Naive thymus-derived CD4-positive, alpha-beta T cell (primary cell): Measurements from ENCODE around the gene NFATC2IP. TPM values are rescaled to one million over a fixed set of nuclear protein-coding genes. Genes with fewer than 3 reads are reported as not detected.

Source experiments
- ATAC-seq: fragments of 150-1000 bp; cut with Tn5 transposase; 2 replicates; pipeline ENCODE4 v1.10.0; 2021; ENCODE audit warnings: mild to moderate bottlenecking, moderate library complexity
- CTCF ChIA-PET: fragments of 350-600 bp; sonication (Branson Sonifier 250); formaldehyde crosslinking; loops from one replicate; lab custom pipeline; 2021; ENCODE audit warnings: antibody characterized with exemption; lab: Charles Lee
- POLR2A ChIA-PET: fragments of 350-600 bp; sonication (Branson Sonifier 250); formaldehyde crosslinking; loops from one replicate; lab custom pipeline; 2021; ENCODE audit warnings: antibody characterized with exemption, inconsistent platforms; lab: Charles Lee
- DNase-seq, 9 donors: peaks; one replicate each; pipeline versions ENCODE4 v3.0.0 to v3.0.0-alpha.2; 2020 to 2022; ENCODE audit warnings: mixed read lengths in 1 of 9
- H3K27ac ChIP-seq: one replicate; pipeline ENCODE4 v1.7.0; 2013; ENCODE audit warnings: mild to moderate bottlenecking, low read depth, low read length, moderate library complexity
- H3K27me3 ChIP-seq, 2 donors: one replicate each; pipeline ENCODE4 v1.7.0; 2013; ENCODE audit warnings: low read length in 2 of 2, mild to moderate bottlenecking in 2 of 2, moderate library complexity in 2 of 2; ENCODE audit not compliant: control insufficient read depth in 2 of 2, insufficient read depth in 2 of 2
- H3K36me3 ChIP-seq, 3 experiments: 1 replicate in 2 of 3; 2 replicates in 1 of 3; pipeline ENCODE4 v1.7.0; 2013; ENCODE audit warnings: low read length in 3 of 3, mild to moderate bottlenecking in 3 of 3, moderate library complexity in 1 of 3; ENCODE audit not compliant: insufficient read depth in 3 of 3, control insufficient read depth in 2 of 3
- H3K4me1 ChIP-seq, 2 donors: one replicate each; pipeline ENCODE4 v1.7.0; 2013; ENCODE audit warnings: low read length in 2 of 2, mild to moderate bottlenecking in 2 of 2, moderate library complexity in 1 of 2; ENCODE audit not compliant: control insufficient read depth in 2 of 2, insufficient read depth in 2 of 2
- H3K4me3 ChIP-seq: 2 replicates; pipeline ENCODE4 v1.7.0; 2013; ENCODE audit warnings: mild to moderate bottlenecking, low read length
- H3K9me3 ChIP-seq, 3 experiments: 1 replicate in 2 of 3; 2 replicates in 1 of 3; pipeline ENCODE4 v1.7.0; 2013; ENCODE audit warnings: low read length in 3 of 3; ENCODE audit not compliant: control insufficient read depth in 2 of 3
- H3K27ac Mint-ChIP-seq, 9 donors: one replicate each; pipeline ENCODE4 v1.8.0; 2020 to 2022; ENCODE audit warnings: mixed read lengths in 9 of 9, mild to moderate bottlenecking in 8 of 9, moderate library complexity in 5 of 9, inconsistent platforms in 2 of 9
- H3K27me3 Mint-ChIP-seq, 5 donors: one replicate each; pipeline ENCODE4 v1.8.0; 2021 to 2022; ENCODE audit warnings: mixed read lengths in 5 of 5, mild to moderate bottlenecking in 1 of 5
- H3K36me3 Mint-ChIP-seq, 5 donors: one replicate each; pipeline ENCODE4 v1.8.0; 2020 to 2022; ENCODE audit warnings: mixed read lengths in 5 of 5, mild to moderate bottlenecking in 3 of 5, inconsistent platforms in 1 of 5
- H3K4me1 Mint-ChIP-seq, 7 donors: one replicate each; pipeline ENCODE4 v1.8.0; 2020 to 2022; ENCODE audit warnings: mixed read lengths in 7 of 7, mild to moderate bottlenecking in 3 of 7, inconsistent platforms in 1 of 7
- H3K4me3 Mint-ChIP-seq, 10 donors: one replicate each; pipeline ENCODE4 v1.8.0; 2020 to 2022; ENCODE audit warnings: mild to moderate bottlenecking in 10 of 10, mixed read lengths in 10 of 10, moderate library complexity in 6 of 10, inconsistent platforms in 2 of 10
- H3K9me3 Mint-ChIP-seq, 11 donors: one replicate each; pipeline ENCODE4 v1.8.0; 2020 to 2022; ENCODE audit warnings: mixed read lengths in 11 of 11, mild to moderate bottlenecking in 4 of 11, inconsistent platforms in 1 of 11, moderate library complexity in 1 of 11
- intact Hi-C, 2 donors: fragments of 100-400 bp; cut with micrococcal nuclease; formaldehyde crosslinking; loops; one replicate each; pipeline ENCODE4 v1.15.1; 2023
- polyA plus RNA-seq, 2 donors: library from polyadenylated mRNA; unstranded; fragments of 300-500 nt; fragmentation: Illumina TruSeq; gene quantifications; one replicate each; pipeline ENCODE4 v1.2.3, GENCODE V29; 2021
- total RNA-seq, 6 experiments: library from RNA in 5 of 6; stranded (reverse) in 5 of 6; gene quantifications; 1 replicate in 5 of 6; 2 replicates in 1 of 6; pipeline ENCODE4 v1.2.3 and lab custom pipeline; 2021 to 2026

NFATC2IP gene
- total RNA-seq (100 to 1,000 TPM in 3 of 5 experiments, 10 to 100 TPM in 2; 70.9 to 117 (median 111) TPM), polyA plus RNA-seq (10 to 100 TPM; 26.0 to 37.8 TPM), total RNA-seq (lab: John Stamatoyannopoulos, UW) (132 reads per million, percentile 89 among the genes with 10 or more reads in this experiment)

GRCh38 chr16:28950648-28951409, at the start of gene NFATC2IP:
NFATC2IP (plus strand) TSS chr16:28950937; CDS start chr16:28951012, 75 bp downstream.
- Histone ChIP-seq H3K36me3 (peaks cover 12 to 34% (median 19%) of the 10 kb centered on the region in 3 experiments), H3K4me3 (peak within 1 kb of the TSS; percentile 73), H3K27me3 (no peaks in the 10 kb centered on the region), H3K27ac (peak within 1 kb of the TSS; percentile 81), H3K4me1 (peaks cover 10 to 14% of the 10 kb centered on the region in 2 donors), H3K9me3 (no peaks in the 10 kb centered on the region)
- H3K27ac Mint-ChIP-seq, result peak within 1 kb of the TSS; percentile 67 to 94 (median 86)
- ChIA-PET CTCF (interaction anchor here (0.7 to 1.8 kb wide), 2 partner anchors 23 to 77 kb away, joined by 3 to 5 read pairs; no protein-coding TSS in a partner anchor), POLR2A (interaction anchor here (0.6 to 4.4 kb wide), 14 partner anchors 14 to 128 kb away, joined by 3 to 28 read pairs (median 4); partner anchors contain the start of genes ATXN2L, LAT, RABEP2 and SPNS1)
- peaks cover 10 to 41% (median 37%) of the 10 kb centered on the region in 7 donors for H3K4me1 Mint-ChIP-seq
- peak within 1 kb of the TSS; percentile 75 to 100 (median 92) for H3K4me3 Mint-ChIP-seq
- peak; percentile 98 to 100 (median 99) for DNase-seq
- peak; percentile 98 for ATAC-seq
- H3K9me3 Mint-ChIP-seq, result no peaks in the 10 kb centered on the region
- intact Hi-C loops, result loop anchor here (1.0 to 5.0 kb wide), 5 partner anchors 26 to 399 kb away; partner anchors contain the start of genes ATXN2L (in 1 of the 2), RABEP2 (in 1 of the 2), SGF29 (in 1 of the 2) and SH2B1 (in 1 of the 2)
- peaks cover 0 to 19% (median 7%) of the 10 kb centered on the region in 5 donors for H3K36me3 Mint-ChIP-seq
- H3K27me3 Mint-ChIP-seq, result peaks cover 0 to 6% (median 0%) of the 10 kb centered on the region in 5 donors

DNA sequence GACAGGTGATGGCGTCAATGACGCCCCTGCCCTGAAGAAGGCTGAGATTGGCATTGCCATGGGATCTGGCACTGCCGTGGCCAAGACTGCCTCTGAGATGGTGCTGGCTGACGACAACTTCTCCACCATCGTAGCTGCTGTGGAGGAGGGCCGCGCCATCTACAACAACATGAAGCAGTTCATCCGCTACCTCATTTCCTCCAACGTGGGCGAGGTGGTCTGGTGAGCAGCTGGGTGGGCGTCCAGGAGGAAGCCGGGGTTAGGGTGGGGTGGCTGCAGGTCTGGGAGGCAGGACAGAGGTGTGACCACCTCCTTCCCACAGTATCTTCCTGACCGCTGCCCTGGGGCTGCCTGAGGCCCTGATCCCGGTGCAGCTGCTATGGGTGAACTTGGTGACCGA, 48.9 kb upstream of the NFATC2IP start:
- Histone ChIP-seq H3K36me3 (peaks cover 0 to 25% (median 0%) of the 10 kb centered on the region in 3 experiments), H3K27me3 (no peaks in the 10 kb centered on the region), H3K4me3 (no peak overlapping the region), H3K4me1 (no peaks in the 10 kb centered on the region), H3K9me3 (no peaks in the 10 kb centered on the region), H3K27ac (no peak overlapping the region)
- H3K4me3 Mint-ChIP-seq, result no peak overlapping the region
- ChIA-PET CTCF (no interaction called here), POLR2A (no interaction called here)
- H3K36me3 Mint-ChIP-seq, result peaks cover 0 to 5% (median 0%) of the 10 kb centered on the region in 5 donors
- H3K27me3 Mint-ChIP-seq, result no peaks in the 10 kb centered on the region
- intact Hi-C loops, result no loop called here
- peaks cover 0 to 3% (median 0%) of the 10 kb centered on the region in 7 donors for H3K4me1 Mint-ChIP-seq
- DNase-seq (no peak), ATAC-seq (no peak)
- H3K27ac Mint-ChIP-seq, result peak overlapping the region in 1 of 9 donors; percentile 10
- H3K9me3 Mint-ChIP-seq, result peaks cover 0 to 1% (median 0%) of the 10 kb centered on the region in 11 donors

DNA sequence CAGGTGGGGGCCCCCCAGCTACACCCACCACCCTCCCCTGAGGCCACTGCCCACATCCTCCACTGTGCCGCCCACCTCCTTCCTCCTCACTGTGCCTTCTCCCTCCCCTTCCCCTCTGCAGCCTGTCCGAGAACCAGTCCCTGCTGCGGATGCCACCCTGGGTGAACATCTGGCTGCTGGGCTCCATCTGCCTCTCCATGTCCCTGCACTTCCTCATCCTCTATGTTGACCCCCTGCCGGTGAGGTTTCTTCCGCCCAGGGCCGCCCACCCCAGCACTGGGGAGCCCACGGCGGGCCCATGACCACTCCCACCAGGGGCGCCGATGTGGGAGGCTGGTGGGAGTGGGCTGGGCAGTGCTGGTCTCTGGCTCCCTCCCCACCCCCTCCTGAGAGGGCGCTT, 47.8 kb upstream of the NFATC2IP start:
- Histone ChIP-seq H3K36me3 (peaks cover 0 to 25% (median 0%) of the 10 kb centered on the region in 3 experiments), H3K27me3 (no peaks in the 10 kb centered on the region), H3K4me1 (no peaks in the 10 kb centered on the region), H3K27ac (no peak overlapping the region), H3K9me3 (no peaks in the 10 kb centered on the region), H3K4me3 (no peak overlapping the region)
- intact Hi-C loops, result no loop called here
- H3K4me3 Mint-ChIP-seq, result no peak overlapping the region
- ChIA-PET POLR2A (no interaction called here), CTCF (interaction anchor here (0.6 kb wide), 1 partner anchor 85 kb away, joined by 7 read pairs; no protein-coding TSS in a partner anchor)
- DNase-seq, result no peak
- H3K9me3 Mint-ChIP-seq, result peaks cover 0 to 1% (median 0%) of the 10 kb centered on the region in 11 donors
- H3K36me3 Mint-ChIP-seq, result peaks cover 0 to 3% (median 0%) of the 10 kb centered on the region in 5 donors
- peak; percentile 40 for ATAC-seq
- peaks cover 0 to 3% (median 0%) of the 10 kb centered on the region in 7 donors for H3K4me1 Mint-ChIP-seq
- H3K27me3 Mint-ChIP-seq, result no peaks in the 10 kb centered on the region
- peak overlapping the region in 1 of 9 donors; percentile 80 for H3K27ac Mint-ChIP-seq

GRCh38 chr16:28903344-28904042, 47.2 kb upstream of the NFATC2IP start:
- Mint-ChIP-seq H3K27ac (peak overlapping the region in 1 of 9 donors; percentile 23), H3K9me3 (peaks cover 0 to 1% (median 0%) of the 10 kb centered on the region in 11 donors), H3K4me1 (peaks cover 0 to 3% (median 0%) of the 10 kb centered on the region in 7 donors), H3K36me3 (peaks cover 0 to 3% (median 0%) of the 10 kb centered on the region in 5 donors), H3K27me3 (no peaks in the 10 kb centered on the region), H3K4me3 (no peak overlapping the region)
- intact Hi-C loops, result no loop called here
- Histone ChIP-seq H3K9me3 (no peaks in the 10 kb centered on the region), H3K27ac (no peak overlapping the region), H3K4me3 (no peak overlapping the region), H3K4me1 (no peaks in the 10 kb centered on the region), H3K27me3 (no peaks in the 10 kb centered on the region), H3K36me3 (peaks cover 0 to 30% (median 0%) of the 10 kb centered on the region in 3 experiments)
- DNase-seq (no peak), ATAC-seq (peak; percentile 6)
- POLR2A ChIA-PET, result no interaction called here
- CTCF ChIA-PET, result interaction anchor here (0.6 kb wide), 1 partner anchor 84 kb away, joined by 7 read pairs; no protein-coding TSS in a partner anchor

GRCh38 chr16:28904363-28904762, 46.4 kb upstream of the NFATC2IP start:
- Histone ChIP-seq H3K27me3 (no peaks in the 10 kb centered on the region), H3K36me3 (peaks cover 0 to 35% (median 0%) of the 10 kb centered on the region in 3 experiments), H3K27ac (no peak overlapping the region), H3K4me3 (no peak overlapping the region), H3K9me3 (no peaks in the 10 kb centered on the region), H3K4me1 (no peaks in the 10 kb centered on the region)
- intact Hi-C loops, result no loop called here
- Mint-ChIP-seq H3K4me3 (no peak overlapping the region), H3K36me3 (peaks cover 0 to 4% (median 0%) of the 10 kb centered on the region in 5 donors), H3K9me3 (peaks cover 0 to 1% (median 0%) of the 10 kb centered on the region in 11 donors), H3K4me1 (peaks cover 0 to 3% (median 0%) of the 10 kb centered on the region in 7 donors), H3K27me3 (no peaks in the 10 kb centered on the region), H3K27ac (no peak overlapping the region)
- ATAC-seq, result no peak
- DNase-seq, result no peak
- ChIA-PET POLR2A (no interaction called here), CTCF (no interaction called here)

DNA sequence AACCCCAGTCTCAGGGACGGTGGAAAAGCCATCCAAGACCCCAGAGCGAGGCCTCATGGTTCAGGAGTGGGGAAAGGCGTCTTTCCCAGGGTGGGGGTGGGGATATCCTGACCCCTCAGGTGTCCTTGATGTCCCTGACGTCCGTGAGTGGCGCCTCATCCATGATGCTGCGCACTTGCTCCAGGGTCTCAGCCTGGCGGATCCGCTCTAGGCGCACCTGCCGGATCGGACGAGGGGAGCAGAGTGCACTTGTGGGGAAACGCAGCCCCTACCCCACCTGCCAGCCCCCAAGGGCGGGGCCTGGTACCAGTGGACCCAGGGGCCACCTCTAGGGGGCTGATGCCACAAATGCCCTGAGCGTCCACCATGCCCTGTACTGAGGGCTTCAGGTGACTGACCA, 45.9 kb upstream of the NFATC2IP start:
- H3K9me3 Mint-ChIP-seq, result peaks cover 0 to 1% (median 0%) of the 10 kb centered on the region in 11 donors
- H3K4me3 Mint-ChIP-seq, result no peak overlapping the region
- no peak overlapping the region for H3K27ac Mint-ChIP-seq
- no peaks in the 10 kb centered on the region for H3K27me3 ChIP-seq
- CTCF ChIA-PET, result no interaction called here
- intact Hi-C loops, result no loop called here
- ATAC-seq, result no peak
- peaks cover 0 to 4% (median 0%) of the 10 kb centered on the region in 5 donors for H3K36me3 Mint-ChIP-seq
- H3K36me3 ChIP-seq, result peaks cover 0 to 37% (median 0%) of the 10 kb centered on the region in 3 experiments
- peaks cover 0 to 3% (median 0%) of the 10 kb centered on the region in 7 donors for H3K4me1 Mint-ChIP-seq
- no peaks in the 10 kb centered on the region for H3K4me1 ChIP-seq
- H3K4me3 ChIP-seq, result no peak overlapping the region
- H3K27me3 Mint-ChIP-seq, result no peaks in the 10 kb centered on the region
- H3K27ac ChIP-seq, result no peak overlapping the region
- no peak for DNase-seq
- no peaks in the 10 kb centered on the region for H3K9me3 ChIP-seq
- POLR2A ChIA-PET, result no interaction called here
